Activated CD4-positive, CD25-positive, alpha-beta regulatory T cell treated with anti-CD3 and anti-CD28 coated beads, Interleukin-2, amount 50 U/mL, for 16 hours (primary cell): ENCODE results near the gene CMPK2.
"Not testable (repeated sequence)": the region's sequence is repeated elsewhere in the genome, so short reads cannot be mapped to it uniquely, and the experiment has no call there.

Experiments used
- DNase-seq: peaks from one replicate; pipeline ENCODE4 v3.0.0-alpha.2; 2020; ENCODE audit warnings: low read depth, low spot score

CMPK2 gene, protein sequence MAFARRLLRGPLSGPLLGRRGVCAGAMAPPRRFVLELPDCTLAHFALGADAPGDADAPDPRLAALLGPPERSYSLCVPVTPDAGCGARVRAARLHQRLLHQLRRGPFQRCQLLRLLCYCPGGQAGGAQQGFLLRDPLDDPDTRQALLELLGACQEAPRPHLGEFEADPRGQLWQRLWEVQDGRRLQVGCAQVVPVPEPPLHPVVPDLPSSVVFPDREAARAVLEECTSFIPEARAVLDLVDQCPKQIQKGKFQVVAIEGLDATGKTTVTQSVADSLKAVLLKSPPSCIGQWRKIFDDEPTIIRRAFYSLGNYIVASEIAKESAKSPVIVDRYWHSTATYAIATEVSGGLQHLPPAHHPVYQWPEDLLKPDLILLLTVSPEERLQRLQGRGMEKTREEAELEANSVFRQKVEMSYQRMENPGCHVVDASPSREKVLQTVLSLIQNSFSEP

GRCh38 chr2:6865346-6866274 lies at the start of gene CMPK2:
Gene CMPK2, minus strand, starts transcription at chr2:6865907. Its CDS starts 211 bp downstream, at chr2:6865696.
- DNase-seq, result peak; percentile 50

GRCh38 chr2:6915399-6915798 lies 49.7 kb upstream of the CMPK2 start:
- DNase-seq, result no peak

DNA sequence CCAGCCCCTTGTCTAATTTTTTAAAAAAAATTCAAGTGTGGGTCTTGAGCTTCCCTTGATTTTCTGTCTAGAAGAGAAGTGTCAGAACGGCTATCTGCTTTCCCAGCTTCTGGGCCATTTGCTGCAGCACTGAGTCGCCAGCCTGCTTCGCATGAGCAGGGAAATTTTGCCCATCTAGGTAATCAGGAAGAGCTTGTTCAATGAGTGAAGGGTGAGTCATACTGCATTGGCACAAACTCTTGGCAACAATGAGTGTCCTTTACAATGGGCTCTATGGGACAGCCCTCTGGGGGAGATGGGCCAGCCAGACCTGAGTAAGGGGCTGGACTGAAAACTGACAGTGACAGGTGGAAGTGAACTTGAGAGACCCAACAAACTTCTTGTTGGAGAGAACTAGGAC lies 49.1 kb upstream of the CMPK2 start:
- no peak for DNase-seq

DNA sequence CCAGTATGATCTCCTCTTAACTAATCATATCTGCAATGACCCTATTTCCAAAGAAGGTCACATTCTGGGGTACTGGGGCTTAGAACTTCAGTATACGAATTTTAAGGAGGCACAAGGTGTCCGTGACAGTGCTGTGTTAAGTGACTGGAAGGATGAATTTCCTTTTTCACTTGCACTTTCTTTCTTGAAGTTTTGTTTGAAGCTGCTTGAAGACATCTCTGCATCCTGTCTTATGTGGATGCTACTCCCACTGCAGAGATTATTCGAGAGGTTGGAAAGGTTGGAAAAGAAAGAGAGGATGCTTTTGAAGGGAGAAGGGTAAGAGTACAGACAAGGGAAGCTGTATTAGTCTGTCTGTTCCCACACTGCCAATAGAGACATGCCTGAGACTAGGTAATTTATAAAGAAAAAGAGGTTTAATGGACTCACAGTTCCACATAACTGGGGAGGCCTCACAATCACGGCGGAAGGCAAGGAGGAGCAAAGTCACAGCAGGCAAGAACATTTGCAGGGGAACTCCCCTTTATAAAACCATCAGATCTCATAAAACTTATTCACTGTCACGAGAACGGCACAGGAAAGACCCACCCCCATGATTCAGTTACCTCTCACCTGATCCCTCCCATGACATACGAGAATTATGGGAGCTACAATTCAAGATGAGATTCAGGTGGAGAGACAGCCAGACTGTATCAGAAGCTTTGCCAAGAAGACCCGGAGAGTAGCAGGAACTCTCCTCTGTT lies 47.9 kb upstream of the CMPK2 start:
- peak; percentile 20 for DNase-seq

DNA sequence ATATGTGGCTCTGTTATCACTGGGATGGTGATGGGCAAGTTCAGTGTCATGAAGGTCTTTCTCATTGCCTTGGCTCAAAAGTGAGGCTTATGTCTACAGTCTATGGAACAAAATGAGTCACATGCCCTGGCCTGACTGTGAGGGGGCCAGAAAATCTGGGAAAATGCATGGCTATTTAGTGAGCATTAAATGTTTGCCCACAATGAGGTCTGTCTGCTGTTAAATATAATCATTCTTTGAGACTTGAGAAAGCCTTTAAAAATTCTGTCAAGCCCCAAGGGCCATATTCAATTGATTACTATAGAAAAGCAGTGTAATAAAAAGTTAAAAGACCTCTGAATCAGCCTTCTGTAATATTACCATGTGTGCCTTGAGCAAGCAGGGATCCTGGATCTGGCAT lies 46.0 kb upstream of the CMPK2 start:
- no peak for DNase-seq

DNA sequence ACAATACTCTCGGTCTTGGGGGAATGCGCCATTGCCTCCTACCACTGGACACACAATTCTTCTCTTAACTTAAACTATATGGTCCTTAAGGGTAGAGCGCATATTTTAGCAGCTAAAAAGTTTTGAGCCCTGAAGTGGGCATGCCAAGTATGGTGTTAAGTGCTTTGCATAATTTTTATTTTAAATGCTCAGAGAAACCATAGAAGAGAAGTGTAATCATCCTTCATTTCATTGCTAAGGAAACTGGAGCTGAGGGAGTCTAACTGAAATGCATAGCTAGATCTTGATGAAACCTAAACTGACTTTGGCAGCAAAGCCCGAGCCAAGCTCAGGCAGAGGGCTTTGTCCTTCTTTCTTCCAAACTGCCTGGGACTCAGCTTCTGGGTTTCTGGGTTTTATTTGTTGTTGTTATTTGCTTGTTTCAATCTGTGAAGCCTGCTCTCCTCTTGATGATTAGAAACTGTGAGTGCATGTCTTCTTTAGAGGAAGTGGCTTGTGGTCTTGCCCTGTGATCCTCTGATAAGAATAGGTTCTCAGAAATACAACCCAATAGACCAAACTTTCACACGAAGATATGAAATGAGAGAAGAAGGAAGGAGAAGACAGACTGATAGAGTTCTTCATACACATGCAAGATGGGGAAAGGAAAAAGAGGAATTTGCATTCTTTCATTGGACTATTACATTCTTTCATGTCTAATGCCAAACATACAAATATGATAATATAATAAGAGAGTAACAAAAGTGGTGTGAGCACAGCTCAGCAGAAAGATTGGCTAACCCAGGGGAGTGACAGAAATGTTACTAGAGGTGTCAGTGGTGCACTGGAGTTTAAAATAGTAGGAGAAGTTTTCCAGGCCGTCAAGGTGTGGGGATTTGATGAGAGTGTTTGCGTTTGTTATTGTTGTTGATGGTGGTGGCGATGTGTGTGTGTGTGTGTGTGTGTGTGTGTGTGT lies 44.0 kb upstream of the CMPK2 start:
- DNase-seq, result no peak

GRCh38 chr2:6908291-6908690 lies 42.6 kb upstream of the CMPK2 start:
- no peak for DNase-seq

GRCh38 chr2:6906165-6906741 lies 40.5 kb upstream of the CMPK2 start:
- no peak for DNase-seq

- DNase-seq, result no peak
Measured at GRCh38 chr2:6905668-6906067, 40.0 kb upstream of the CMPK2 start.

- not testable (repeated sequence) for DNase-seq
Measured at GRCh38 chr2:6902581-6902980, 36.9 kb upstream of the CMPK2 start.

GRCh38 chr2:6896930-6897759 lies 31.4 kb upstream of the CMPK2 start:
- no peak for DNase-seq

DNA sequence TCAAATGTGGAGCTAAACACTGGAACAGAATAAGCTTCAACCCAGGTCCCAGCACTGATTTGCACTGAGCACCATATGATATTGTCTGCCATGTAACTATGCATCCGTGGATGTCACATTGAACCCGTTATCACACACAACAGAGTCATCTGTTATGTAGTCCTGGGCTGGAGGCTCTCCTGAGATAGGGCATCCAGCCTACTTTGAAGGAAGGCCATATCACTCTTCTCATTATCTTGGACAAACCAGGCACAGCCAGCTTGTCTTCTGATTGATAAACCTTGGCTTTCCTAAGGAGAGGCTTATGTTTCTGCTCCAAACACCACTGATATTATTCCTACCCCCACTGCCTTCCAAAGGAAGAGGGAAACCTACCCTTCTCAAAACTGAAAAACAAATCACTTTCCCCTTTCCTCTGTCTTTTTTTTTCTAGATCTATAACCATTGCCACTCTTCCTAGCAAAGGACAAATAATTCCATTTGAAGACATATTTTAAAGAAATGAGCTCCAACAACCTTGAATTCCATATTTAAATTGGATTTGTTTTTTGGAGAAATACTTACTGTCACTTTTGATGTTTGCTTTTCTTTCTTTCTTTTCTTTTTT lies 28.3 kb upstream of the CMPK2 start:
- no peak for DNase-seq

DNA sequence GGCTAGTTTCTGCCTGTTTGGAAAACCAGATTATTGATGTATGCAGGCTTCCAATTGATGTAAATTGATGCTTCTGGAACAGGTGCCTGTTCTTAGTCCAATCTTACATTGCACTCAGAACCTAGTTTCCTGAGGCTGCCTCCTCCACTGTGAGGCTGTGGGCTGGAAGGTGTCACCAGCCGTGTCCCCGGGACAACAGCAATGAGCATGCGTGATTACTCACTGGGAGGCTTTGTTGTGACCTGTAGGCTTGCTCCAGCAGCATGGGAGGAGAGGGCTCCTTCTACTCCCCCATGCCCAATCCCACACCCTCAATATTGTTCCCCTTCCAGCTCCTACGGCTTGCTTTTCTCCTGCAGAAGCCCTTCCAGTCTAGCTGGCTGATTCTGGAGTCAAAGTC lies 23.0 kb upstream of the CMPK2 start:
- DNase-seq, result no peak

GRCh38 chr2:6887751-6888192 lies 22.1 kb upstream of the CMPK2 start:
- DNase-seq, result no peak

DNA sequence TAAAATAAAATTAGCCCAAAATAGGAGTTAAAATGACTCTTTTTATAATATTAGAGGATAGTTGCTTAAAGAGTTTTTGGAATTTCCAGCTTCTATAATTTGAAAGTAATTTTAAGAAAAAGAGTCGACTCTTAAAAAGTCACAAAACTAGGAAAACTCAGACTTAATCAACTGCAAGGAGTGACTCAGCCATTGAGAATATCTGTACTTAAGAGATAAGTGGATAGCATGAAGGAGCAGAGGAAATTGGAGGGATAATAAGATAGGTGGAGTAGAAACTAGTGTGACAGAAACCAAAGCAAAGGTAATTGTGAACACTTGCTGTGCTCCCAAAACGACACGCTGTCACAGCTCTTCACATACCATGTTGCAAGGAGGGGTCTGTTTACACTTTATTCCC lies 20.3 kb upstream of the CMPK2 start:
- DNase-seq, result no peak

DNA sequence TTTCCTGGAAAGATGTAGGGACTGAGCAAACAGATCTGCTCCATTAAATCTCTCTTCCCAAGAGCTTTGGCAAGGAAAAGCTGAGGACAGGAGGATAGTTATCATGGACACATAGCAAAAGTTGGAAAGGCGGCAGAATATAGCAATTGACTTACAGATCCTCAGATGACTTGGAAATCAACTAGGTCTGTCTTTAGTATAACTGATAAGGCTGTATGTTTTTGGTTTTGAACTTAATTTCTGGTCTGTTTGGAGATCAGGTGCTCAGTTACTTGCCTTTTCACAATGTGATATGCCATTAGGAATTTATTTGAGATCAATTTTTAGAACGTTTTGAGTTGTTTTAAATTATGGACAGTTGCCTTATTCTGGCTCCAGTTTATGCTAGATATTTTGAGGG lies 19.8 kb upstream of the CMPK2 start:
- DNase-seq, result no peak

GRCh38 chr2:6883448-6884122 lies 17.9 kb upstream of the CMPK2 start:
- DNase-seq, result no peak

- DNase-seq, result no peak
Measured at GRCh38 chr2:6881516-6881915, 15.8 kb upstream of the CMPK2 start.
